A375 (cell line): Measurements from ENCODE around the gene DPH5. TPM values are rescaled to one million over a fixed set of nuclear protein-coding genes. Genes with fewer than 3 reads are reported as not detected.

Experiments
- total RNA-seq: library from RNA; depleted of rRNA; stranded (reverse); fragments of >200 nt; shearing (Covaris generic); gene quantifications from 2 replicates; pipeline ENCODE4 v1.2.3, GENCODE V29; 2014; rRNA removed

The DPH5 gene, protein sequence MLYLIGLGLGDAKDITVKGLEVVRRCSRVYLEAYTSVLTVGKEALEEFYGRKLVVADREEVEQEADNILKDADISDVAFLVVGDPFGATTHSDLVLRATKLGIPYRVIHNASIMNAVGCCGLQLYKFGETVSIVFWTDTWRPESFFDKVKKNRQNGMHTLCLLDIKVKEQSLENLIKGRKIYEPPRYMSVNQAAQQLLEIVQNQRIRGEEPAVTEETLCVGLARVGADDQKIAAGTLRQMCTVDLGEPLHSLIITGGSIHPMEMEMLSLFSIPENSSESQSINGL
- 23.2 and 26.0 TPM in 2 replicates for total RNA-seq

DNA sequence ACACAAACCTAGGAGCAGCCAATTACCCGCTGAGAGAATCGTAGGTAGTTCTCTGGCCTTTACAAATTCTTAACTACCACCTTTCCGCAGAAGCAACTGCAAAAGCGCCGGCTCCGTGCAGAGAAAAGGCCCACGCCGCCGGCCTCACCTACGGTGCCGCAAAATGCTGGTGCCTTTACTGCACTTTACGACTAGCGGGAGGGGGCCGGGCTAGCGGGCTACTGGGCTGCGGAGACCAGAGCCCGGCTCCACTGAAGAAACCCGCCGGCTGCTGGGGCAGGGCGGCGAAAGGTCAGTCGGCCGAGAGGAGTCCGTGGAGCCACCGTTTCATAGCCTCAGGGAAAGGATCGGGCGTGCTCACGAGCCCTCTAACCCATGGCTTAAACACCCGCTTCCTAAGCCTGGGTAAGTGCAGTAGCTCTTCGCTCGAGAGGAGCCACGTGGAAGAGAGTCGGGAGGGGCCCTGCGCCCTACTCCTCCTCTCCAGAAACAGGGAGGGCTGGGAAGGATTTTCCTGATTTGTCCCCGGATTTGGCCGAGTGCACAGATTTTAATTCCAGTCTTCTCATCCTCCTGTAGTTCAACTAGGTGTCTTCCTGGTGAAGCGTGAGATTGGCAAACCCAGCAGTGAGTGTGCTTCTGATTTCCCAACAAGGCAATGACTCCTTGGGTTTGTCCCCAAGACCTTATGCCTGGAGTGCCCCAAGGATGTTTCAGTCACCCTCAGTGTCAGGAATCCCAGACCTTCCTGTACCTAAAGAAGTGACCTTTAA is at the start of gene DPH5:
TSS of gene DPH5 (minus strand) at position 128 of the 773 bp plus-strand sequence. CDS start 341 bp downstream, outside the sequence.

Other genes starting within 250 kb of the DPH5 start
- 13.4 and 19.2 TPM in 2 replicates for gene EXTL2, start 130.9 kb downstream of the DPH5 start, total RNA-seq
- gene SLC30A7, start 129.7 kb downstream of the DPH5 start, total RNA-seq = 16.8 and 25.0 TPM in 2 replicates
- 1.8 and 2.1 TPM in 2 replicates for gene S1PR1, start 211.2 kb upstream of the DPH5 start, total RNA-seq